DOHH2 (cell line): ENCODE results near the gene SVIL.
A peak's percentile ranks its signal among the peaks of the same experiment; 100 is the strongest.
"Not testable (repeated sequence)": the region's sequence is repeated elsewhere in the genome, so short reads cannot be mapped to it uniquely, and the experiment has no call there.

Experiments
- H3F3A ChIP-seq: fragments of 200-600 bp; sonication (generic), shearing (Covaris generic); 2 replicates; pipeline ENCODE4 v1.6.0; 2016; ENCODE audit warnings: antibody characterized with exemption, mild to moderate bottlenecking; ENCODE audit not compliant: control insufficient read depth, insufficient read depth
- H3K27ac ChIP-seq: fragments of 200-600 bp; sonication (generic); 2 replicates; pipeline ENCODE4 v1.5.1; 2014; ENCODE audit warnings: low read depth, mild to moderate bottlenecking, low read length, moderate library complexity
- H3K27me3 ChIP-seq: fragments of 200-600 bp; sonication (generic); 2 replicates; pipeline ENCODE4 v1.6.1; 2014; ENCODE audit warnings: mild to moderate bottlenecking, low read length, mixed read lengths; ENCODE audit not compliant: control insufficient read depth
- H3K36me3 ChIP-seq: fragments of 200-600 bp; sonication (generic); 2 replicates; pipeline ENCODE4 v1.6.1; 2014; ENCODE audit warnings: mild to moderate bottlenecking, low read length, moderate library complexity, mixed read lengths; ENCODE audit not compliant: control insufficient read depth
- H3K4me1 ChIP-seq: fragments of 200-600 bp; sonication (generic); 2 replicates; pipeline ENCODE4 v1.6.1; 2014; ENCODE audit warnings: mild to moderate bottlenecking, low read length, mixed read lengths; ENCODE audit not compliant: control insufficient read depth
- H3K4me2 ChIP-seq: fragments of 200-600 bp; sonication (generic); 2 replicates; pipeline ENCODE4 v1.6.0; 2014; ENCODE audit warnings: mild to moderate bottlenecking, low read length, moderate library complexity
- H3K4me3 ChIP-seq: fragments of 200-600 bp; sonication (generic); 2 replicates; pipeline ENCODE4 v1.5.1; 2014; ENCODE audit warnings: mild to moderate bottlenecking, low read length, mixed read lengths
- H3K79me2 ChIP-seq: fragments of 200-600 bp; sonication (generic); 2 replicates; pipeline ENCODE4 v1.6.1; 2014; ENCODE audit warnings: mild to moderate bottlenecking, low read length, mixed read lengths; ENCODE audit not compliant: control insufficient read depth
- H3K9me2 ChIP-seq: fragments of 200-600 bp; sonication (generic); replicated peaks from 2 replicates; pipeline ENCODE4 v1.6.1; 2014; ENCODE audit warnings: mild to moderate bottlenecking, low read length, mixed read lengths; ENCODE audit not compliant: control insufficient read depth
- H3K9me3 ChIP-seq: fragments of 200-600 bp; sonication (generic); 2 replicates; pipeline ENCODE4 v1.6.1; 2014; ENCODE audit warnings: antibody characterized with exemption, low read length, mixed read lengths; ENCODE audit not compliant: control insufficient read depth, insufficient read depth
- H4K20me1 ChIP-seq: fragments of 200-600 bp; sonication (generic); 2 replicates; pipeline ENCODE4 v1.6.0; 2014; ENCODE audit warnings: low read depth, mild to moderate bottlenecking, antibody characterized with exemption, low read length, moderate library complexity; ENCODE audit not compliant: control insufficient read depth, insufficient read depth
- EZH2phosphoT487 ChIP-seq: fragments of 200-600 bp; sonication (generic); IDR thresholded peaks from 2 replicates; pipeline ENCODE4 v1.6.1; 2017; ENCODE audit warnings: borderline replicate concordance, mild to moderate bottlenecking, antibody characterized with exemption, low read length, moderate library complexity, mixed read lengths
- TF ChIP-seq, protein P1 (sequence below): fragments of 200-600 bp; sonication (generic); IDR thresholded peaks from one replicate; pipeline ENCODE4 v1.5.1; 2014; ENCODE audit warnings: antibody characterized with exemption, mild to moderate bottlenecking, low read depth, low read length; ENCODE audit not compliant: poor library complexity, severe bottlenecking

The SVIL gene

GRCh38 chr10:29470355-29470705 lies 164.4 kb downstream of the SVIL start:
- no peaks in the 10 kb centered on the region for H3K79me2 ChIP-seq
- no peaks in the 10 kb centered on the region for H3K9me2 ChIP-seq
- H3F3A ChIP-seq: no peaks in the 10 kb centered on the region; the same call in 1 of the 2 replicates
- no peak overlapping the region for H3K4me2 ChIP-seq
- H3K4me3 ChIP-seq: no peak overlapping the region
- no peaks in the 10 kb centered on the region for H3K9me3 ChIP-seq
- no peaks in the 10 kb centered on the region for H4K20me1 ChIP-seq
- H3K27ac ChIP-seq: no peak overlapping the region
- TF ChIP-seq, protein P1, sequence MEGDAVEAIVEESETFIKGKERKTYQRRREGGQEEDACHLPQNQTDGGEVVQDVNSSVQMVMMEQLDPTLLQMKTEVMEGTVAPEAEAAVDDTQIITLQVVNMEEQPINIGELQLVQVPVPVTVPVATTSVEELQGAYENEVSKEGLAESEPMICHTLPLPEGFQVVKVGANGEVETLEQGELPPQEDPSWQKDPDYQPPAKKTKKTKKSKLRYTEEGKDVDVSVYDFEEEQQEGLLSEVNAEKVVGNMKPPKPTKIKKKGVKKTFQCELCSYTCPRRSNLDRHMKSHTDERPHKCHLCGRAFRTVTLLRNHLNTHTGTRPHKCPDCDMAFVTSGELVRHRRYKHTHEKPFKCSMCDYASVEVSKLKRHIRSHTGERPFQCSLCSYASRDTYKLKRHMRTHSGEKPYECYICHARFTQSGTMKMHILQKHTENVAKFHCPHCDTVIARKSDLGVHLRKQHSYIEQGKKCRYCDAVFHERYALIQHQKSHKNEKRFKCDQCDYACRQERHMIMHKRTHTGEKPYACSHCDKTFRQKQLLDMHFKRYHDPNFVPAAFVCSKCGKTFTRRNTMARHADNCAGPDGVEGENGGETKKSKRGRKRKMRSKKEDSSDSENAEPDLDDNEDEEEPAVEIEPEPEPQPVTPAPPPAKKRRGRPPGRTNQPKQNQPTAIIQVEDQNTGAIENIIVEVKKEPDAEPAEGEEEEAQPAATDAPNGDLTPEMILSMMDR: peak; percentile 73
- no peak for TF ChIP-seq EZH2phosphoT487
- no peaks in the 10 kb centered on the region for H3K27me3 ChIP-seq
- H3K36me3 ChIP-seq: no peaks in the 10 kb centered on the region
- no peaks in the 10 kb centered on the region for H3K4me1 ChIP-seq

- Histone ChIP-seq H3K36me3 (no peaks in the 10 kb centered on the region), H4K20me1 (no peaks in the 10 kb centered on the region), H3K4me2 (no peak overlapping the region), H3K9me2 (no peaks in the 10 kb centered on the region), H3K4me1 (no peaks in the 10 kb centered on the region), H3K4me3 (no peak overlapping the region), H3K9me3 (no peaks in the 10 kb centered on the region), H3K27me3 (no peaks in the 10 kb centered on the region), H3K27ac (no peak overlapping the region), H3F3A (no peaks in the 10 kb centered on the region; the same call in 1 of the 2 replicates), H3K79me2 (no peaks in the 10 kb centered on the region)
- TF ChIP-seq EZH2phosphoT487: no peak
- TF ChIP-seq, protein P1: no peak
Observed at GRCh38 chr10:29469481-29470354, 165.1 kb downstream of the SVIL start.

DNA sequence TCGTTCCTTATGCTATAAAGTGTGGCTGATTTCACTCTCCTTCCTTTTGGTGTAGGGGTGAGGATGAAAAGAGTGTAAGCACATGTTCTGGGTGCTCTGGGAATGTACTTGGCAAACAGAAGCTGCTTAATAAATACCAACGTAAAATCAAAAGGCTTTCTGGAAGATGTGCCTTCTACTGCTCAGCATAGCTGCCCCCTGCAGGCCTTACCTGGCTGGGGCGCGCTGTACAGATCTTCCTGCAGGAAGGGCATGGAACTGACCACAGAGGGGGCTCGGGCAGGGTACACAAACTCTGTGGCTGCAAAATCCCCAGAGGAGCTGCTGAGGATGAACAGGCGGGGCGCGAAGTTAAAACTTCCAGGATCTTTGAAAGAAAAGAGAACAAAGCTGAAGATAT lies 169.4 kb downstream of the SVIL start:
- H3K9me3 ChIP-seq: no peaks in the 10 kb centered on the region
- no peaks in the 10 kb centered on the region; the same call in 1 of the 2 replicates for H3F3A ChIP-seq
- H3K4me3 ChIP-seq: no peak overlapping the region
- no peaks in the 10 kb centered on the region for H3K36me3 ChIP-seq
- H3K79me2 ChIP-seq: no peaks in the 10 kb centered on the region
- H3K4me1 ChIP-seq: no peaks in the 10 kb centered on the region
- no peaks in the 10 kb centered on the region for H3K9me2 ChIP-seq
- H3K27me3 ChIP-seq: no peaks in the 10 kb centered on the region
- no peak overlapping the region for H3K27ac ChIP-seq
- no peak overlapping the region for H3K4me2 ChIP-seq
- TF ChIP-seq, protein P1: peak; percentile 25
- TF ChIP-seq EZH2phosphoT487: no peak
- no peaks in the 10 kb centered on the region for H4K20me1 ChIP-seq

GRCh38 chr10:29464671-29465171 lies 170.1 kb downstream of the SVIL start:
- H3K4me3 ChIP-seq, H3K36me3 ChIP-seq, H3K9me3 ChIP-seq, H3K9me2 ChIP-seq, H3K79me2 ChIP-seq, H3K27me3 ChIP-seq, H3K27ac ChIP-seq, H3F3A ChIP-seq, H3K4me2 ChIP-seq, H4K20me1 ChIP-seq, H3K4me1 ChIP-seq: not testable (repeated sequence)
